H1 (cell line): Measurements from ENCODE around the gene AIFM3. TPM values are rescaled to one million over a fixed set of nuclear protein-coding genes. Genes with fewer than 3 reads are reported as not detected.

Source experiments
- polyA plus RNA-seq, 7 experiments: library from polyadenylated mRNA; depleted of rRNA in 3 of 7; stranded (reverse) in 5 of 7; unstranded in 2 of 7; fragments of >200 nt in 5 of 7; fragments of 200-250 nt in 2 of 7; gene quantifications; 1 replicate in 5 of 7; 2 replicates in 1 of 7; 4 replicates in 1 of 7; pipeline versions ENCODE4 v1.2.1 to v1.2.3, GENCODE V29; 2011 to 2013; ENCODE audit warnings: missing spikeins in 2 of 7, mixed read lengths in 2 of 7
- total RNA-seq: library from RNA; stranded (reverse); fragmentation: NEBNext Ultra II Directional; extraction: Animal tissue kit (Norgen Biotek cat#: 25700); gene quantifications from 2 replicates; pipeline ENCODE4 v1.2.1, GENCODE V29; 2021
- TF ChIP-seq, protein P1 (sequence below), 3 experiments: IDR thresholded peaks; 1 replicate in 2 of 3; 2 replicates in 1 of 3; pipeline versions ENCODE4 v1.5.1 to v1.6.1; 2011; ENCODE audit warnings: low read length in 3 of 3, mild to moderate bottlenecking in 3 of 3, inconsistent platforms in 2 of 3, low read depth in 1 of 3, moderate library complexity in 1 of 3; ENCODE audit not compliant: insufficient read depth in 1 of 3; ENCODE audit errors: control extremely low read depth in 1 of 3

Gene AIFM3
- total and polyA plus RNA-seq, 2 of the 8 experiments (the other 6 are each of a cell fraction or from before 2014, with no cell fraction given): 0.86 to 1.4 TPM

DNA sequence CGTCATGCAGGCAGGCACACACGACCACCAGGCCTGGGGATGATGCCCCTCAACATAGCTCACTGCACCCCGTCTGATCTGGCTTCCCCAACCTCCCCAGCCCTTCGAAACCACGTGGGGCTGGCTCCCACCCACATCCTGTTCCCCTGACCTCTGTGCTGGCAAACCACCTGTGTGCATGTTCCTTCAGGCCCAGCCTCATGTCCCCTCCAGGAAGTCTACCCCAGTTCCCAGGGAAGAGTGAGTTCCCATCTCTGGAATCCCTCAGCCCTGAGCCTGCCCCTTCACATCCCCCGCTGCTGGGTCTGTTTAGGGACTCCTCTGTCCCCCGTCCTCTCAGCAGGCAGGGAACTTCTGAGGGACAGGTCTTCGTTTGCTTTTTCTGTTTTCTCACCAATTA lies 58.2 kb downstream of the AIFM3 start (continued):
- TF ChIP-seq, protein P1, sequence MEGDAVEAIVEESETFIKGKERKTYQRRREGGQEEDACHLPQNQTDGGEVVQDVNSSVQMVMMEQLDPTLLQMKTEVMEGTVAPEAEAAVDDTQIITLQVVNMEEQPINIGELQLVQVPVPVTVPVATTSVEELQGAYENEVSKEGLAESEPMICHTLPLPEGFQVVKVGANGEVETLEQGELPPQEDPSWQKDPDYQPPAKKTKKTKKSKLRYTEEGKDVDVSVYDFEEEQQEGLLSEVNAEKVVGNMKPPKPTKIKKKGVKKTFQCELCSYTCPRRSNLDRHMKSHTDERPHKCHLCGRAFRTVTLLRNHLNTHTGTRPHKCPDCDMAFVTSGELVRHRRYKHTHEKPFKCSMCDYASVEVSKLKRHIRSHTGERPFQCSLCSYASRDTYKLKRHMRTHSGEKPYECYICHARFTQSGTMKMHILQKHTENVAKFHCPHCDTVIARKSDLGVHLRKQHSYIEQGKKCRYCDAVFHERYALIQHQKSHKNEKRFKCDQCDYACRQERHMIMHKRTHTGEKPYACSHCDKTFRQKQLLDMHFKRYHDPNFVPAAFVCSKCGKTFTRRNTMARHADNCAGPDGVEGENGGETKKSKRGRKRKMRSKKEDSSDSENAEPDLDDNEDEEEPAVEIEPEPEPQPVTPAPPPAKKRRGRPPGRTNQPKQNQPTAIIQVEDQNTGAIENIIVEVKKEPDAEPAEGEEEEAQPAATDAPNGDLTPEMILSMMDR (IDR thresholded peaks at IDR 0.05; ENCODE audit: control extremely low read depth in 1 of 3, insufficient read depth in 1 of 3, low read depth in 1 of 3, low read length in 3 of 3): no peak
